Amniotic epithelial cell (primary cell): ENCODE results near the gene STATH.
"Not testable (repeated sequence)": the region's sequence is repeated elsewhere in the genome, so short reads cannot be mapped to it uniquely, and the experiment has no call there.

Experiments used
- DNase-seq: peaks from one replicate; pipeline ENCODE4 v3.0.0-alpha.2; 2010; ENCODE audit warnings: low read depth

The STATH gene, protein sequence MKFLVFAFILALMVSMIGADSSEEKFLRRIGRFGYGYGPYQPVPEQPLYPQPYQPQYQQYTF

GRCh38 chr4:69995526-69996016 lies at the start of gene STATH:
Gene STATH, plus strand, starts transcription at chr4:69995966. Its CDS starts 2,472 bp downstream, at chr4:69998438.
- peak; percentile 63 for DNase-seq

- DNase-seq = peak; percentile 16
Observed at GRCh38 chr4:69951602-69952001, 44.2 kb upstream of the STATH start.

DNA sequence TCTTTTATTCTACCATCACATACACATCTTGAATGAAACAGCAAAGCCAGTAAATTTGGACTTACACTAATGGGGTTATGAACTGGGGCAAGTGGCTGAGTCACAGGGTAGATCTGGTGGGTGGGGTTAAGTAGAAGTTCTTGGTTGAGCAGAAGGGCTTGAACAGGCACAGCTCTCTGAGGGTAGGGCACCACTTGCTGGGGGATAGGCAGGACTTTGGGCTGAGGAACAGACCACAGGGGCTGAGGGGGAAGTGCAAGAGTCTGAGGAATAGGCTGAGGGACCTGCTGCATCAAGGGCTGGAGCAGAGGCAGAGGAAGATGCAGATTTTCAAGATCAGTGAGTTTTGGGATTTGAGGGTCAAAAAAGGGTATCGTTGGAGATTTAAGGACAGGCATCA lies 38.6 kb upstream of the STATH start:
- no peak for DNase-seq

DNA sequence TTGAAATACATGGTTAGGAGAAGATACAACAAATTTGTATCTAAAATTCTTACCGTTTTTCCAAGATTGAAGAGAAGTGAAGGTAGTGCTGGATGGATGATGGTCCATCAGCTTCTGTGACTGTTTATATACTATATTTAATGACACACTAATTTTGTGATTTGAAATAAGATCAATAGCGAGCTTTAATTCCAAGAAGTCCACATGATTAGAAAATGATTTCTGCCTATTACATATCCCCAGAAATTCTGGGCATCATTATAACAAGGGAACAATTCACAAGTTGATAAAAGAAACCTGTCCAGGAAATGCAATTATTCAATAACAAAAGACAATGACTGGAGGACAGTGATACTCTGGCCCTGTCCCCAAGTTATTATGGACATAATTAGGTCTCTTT lies 30.1 kb upstream of the STATH start, which contains the start of gene CSN2:
Gene CSN2, minus strand, starts transcription at position 101 of the 400 bp plus-strand sequence. CDS start 4,733 bp downstream, outside the sequence.
- no peak for DNase-seq

DNA sequence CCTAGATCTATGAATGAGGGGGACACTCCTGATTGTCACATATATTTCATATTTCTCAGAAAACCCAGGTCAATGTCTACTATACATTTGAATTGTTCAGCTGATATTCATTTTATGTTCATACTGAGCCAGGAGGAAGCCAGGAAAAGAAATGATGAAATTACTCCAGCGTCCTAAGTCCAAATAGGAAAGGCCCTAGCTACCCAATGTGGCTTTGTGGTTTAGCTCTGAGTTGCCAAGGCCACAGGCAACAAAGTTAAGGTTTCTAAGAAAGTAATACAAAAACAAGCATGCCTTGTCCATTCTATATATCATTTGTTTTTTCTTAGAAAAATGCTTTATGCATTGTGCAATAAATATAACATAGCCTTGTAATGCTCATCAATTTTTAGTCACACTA lies 25.7 kb upstream of the STATH start:
- DNase-seq = peak; percentile 11

DNA sequence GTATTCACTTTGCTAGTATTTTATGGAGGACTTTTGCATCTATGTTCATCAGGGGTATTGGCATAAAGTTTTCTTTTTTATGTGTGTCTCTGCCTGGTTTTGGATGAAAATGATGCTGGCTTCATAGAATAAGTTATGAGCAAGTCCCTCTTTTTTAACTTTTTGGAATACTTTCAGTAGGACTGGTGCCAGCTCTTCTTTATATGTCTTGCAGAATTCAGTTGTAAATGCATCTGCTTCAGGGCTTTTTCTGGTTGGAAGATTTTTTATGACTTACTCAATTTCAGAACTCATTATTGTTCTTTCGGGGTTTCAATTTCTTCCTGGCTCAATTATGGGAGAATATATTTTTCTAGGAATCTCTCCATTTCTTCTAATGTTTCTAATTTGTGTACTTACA lies 21.1 kb upstream of the STATH start:
- DNase-seq = no peak

GRCh38 chr4:69977582-69977981 lies 18.2 kb upstream of the STATH start:
- peak; percentile 49 for DNase-seq

DNA sequence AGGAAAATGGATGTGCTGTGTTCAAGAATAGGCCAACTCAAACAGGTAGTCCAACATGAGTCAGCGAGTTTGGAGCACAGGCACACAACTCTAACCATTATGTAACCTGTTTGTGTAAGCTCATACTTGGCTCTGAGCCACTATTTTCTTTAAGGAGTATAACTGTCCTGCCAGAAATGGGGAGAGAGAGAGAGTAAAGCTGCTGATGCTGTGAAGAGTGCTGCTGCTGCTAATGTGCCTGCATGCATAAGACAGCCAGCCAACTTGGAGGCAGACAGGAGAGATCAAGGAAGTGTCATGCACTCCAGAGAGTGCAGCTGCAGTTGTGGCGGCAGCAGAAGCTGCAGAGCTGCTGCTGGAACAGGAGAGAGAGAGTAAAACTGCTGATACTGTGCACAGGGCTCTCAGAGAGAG lies 11.7 kb upstream of the STATH start:
- DNase-seq = peak; percentile 12

GRCh38 chr4:69986663-69987062 lies 9.1 kb upstream of the STATH start:
- no peak for DNase-seq

- no peak for DNase-seq
Observed at GRCh38 chr4:69991016-69991415, 4.8 kb upstream of the STATH start.

GRCh38 chr4:69994782-69995181 lies 984 bp upstream of the STATH start:
- no peak for DNase-seq

DNA sequence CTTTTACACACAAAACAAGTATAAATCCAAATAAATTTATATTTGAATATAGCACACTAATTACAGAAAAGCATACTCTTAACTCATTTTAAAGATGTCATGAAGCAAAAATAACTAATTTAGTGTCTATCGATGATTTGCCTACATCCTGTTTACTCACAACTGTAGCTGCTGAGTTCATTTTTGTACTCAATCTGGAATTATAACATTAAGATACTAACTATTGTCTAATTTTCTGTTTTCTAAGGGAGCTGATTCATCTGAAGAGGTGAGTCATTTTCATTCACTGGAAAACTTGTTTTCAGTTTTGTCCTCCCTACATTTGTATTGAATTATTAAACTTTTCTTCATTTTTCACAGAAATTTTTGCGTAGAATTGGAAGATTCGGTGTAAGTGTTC lies 3.7 kb downstream of the STATH start:
- DNase-seq = peak; percentile 3

DNA sequence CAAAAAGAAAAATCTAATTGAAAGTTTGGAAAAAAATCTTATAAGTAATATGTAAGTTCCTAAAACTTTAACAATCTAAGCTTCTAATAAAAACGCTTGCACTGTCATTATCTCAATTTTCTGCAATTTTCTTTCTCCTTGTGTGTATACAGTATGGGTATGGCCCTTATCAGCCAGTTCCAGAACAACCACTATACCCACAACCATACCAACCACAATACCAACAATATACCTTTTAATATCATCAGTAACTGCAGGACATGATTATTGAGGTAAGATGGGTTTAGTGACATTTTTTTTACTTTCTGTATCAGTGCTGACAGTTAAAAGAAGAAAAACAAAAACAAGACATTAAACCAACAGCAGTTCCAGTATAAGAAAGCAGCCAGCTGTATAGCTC lies 4.9 kb downstream of the STATH start:
- no peak for DNase-seq

DNA sequence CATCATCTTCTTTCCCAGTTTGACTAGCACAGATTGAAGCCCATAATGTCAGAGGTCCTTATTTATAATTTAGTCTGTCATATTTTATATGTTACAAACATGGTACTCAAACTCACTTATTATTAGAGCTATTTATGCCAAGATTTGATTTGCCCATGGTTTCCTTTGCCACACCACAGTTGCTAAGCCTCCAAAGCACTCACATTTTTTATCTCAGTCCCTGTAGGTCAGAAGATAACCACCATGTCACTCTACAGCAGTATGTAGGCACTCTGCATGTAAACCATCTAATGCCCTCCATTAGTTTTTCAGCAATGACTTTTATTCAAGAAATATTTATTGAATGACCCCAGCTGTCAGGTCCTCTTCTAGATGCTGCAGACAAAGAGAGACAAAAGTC lies 6.7 kb downstream of the STATH start:
- no peak for DNase-seq

DNA sequence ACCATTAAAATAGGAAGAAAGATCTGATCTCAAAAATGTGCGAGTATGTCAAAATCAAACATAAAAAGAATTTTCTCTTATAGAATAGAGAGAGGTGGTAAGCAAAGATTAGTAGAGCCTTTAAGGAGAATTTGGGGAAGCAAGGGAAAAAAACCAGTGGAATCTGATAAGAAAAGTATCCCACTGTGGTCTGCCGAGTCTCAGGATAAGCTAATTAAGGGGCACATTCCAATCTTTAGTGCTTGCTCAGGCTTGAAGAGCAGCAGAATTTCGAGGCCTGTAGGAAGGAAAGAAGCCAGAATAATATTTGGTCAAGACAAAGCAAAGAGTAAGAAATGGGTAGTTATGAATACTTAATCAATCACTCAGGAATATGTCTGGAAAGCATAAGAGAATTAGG lies 13.0 kb downstream of the STATH start:
- no peak for DNase-seq

DNA sequence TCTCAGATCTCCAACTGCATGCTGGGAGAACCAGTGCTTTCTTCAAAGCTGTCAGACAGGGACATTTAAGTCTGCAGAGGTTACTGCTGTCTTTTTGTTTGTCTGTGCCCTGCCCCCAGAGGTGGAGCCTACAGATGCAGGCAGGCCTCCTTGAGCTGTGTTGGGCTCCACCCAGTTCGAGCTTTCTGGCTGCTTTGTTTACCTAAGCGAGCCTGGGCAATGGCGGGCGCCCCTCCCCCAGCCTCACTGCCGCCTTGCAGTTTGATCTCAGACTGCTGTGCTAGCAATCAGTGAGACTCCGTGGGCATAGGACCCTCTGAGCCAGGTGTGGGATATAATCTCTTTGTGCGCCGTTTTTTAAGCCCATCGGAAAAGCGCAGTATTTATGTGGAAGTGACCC lies 23.2 kb downstream of the STATH start:
- not testable (repeated sequence) for DNase-seq

- no peak for DNase-seq
Observed at GRCh38 chr4:70023218-70023617, 27.5 kb downstream of the STATH start.

DNA sequence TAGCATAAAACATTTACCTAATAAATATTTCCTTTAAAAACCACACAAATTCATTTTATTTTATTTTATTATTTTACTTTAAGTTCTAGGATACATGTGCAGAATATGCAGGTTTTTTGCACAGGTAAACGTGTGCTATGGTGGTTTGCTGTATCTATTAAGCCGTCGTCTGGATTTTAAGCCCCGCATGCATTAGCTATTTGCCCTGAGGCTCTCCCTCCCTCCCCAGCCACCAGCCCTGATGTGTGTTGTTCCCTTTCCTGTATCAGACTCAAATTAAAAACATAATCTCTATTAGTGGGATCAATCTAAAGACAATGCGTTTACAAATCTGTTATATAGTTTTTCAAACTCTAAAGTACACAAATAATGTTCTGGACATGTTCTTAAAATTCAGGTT lies 31.2 kb downstream of the STATH start:
- DNase-seq = no peak

GRCh38 chr4:70028159-70028558 lies 32.4 kb downstream of the STATH start, which contains the start of gene HTN3:
Gene HTN3, plus strand, starts transcription at chr4:70028459. Its CDS starts 2,282 bp downstream, at chr4:70030741.
- not testable (repeated sequence) for DNase-seq

DNA sequence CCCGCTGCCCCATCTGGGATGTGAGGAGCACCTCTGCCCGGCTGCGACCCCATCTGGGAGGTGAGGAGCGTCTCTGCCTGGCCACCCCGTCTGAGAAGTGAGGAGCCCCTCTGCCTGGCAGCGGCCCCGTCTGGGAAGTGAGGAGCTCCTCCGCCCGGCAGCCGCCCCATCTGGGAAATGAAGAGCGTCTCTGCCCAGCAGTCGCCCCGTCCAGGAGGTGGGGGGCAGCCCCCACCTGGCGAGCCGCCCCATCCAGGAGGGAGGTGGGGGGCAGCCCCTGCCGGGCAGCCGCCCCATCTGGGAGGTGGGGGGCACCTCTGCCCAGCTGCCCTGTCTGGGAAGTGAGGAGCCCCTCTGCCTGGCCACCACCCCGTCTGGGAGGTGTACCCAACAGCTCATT lies 41.8 kb downstream of the STATH start:
- not testable (repeated sequence) for DNase-seq

DNA sequence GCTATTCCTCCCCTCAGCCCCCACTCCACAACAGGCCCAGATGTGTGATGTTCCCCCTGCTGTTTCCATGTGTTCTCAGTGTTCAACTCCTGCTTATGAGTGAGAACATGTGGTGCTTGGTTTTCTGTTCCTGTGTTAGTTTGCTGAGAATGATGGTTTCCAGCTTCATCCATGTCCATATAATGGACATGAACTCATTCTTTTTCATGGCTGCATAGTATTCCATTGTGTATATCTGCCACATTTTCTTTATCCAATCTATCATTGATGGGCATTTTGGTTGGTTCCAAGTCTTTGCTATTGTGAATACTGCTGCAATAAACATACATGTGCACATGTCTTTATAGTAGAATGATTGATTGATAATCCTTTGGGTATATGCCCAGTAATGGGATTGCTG lies 44.2 kb downstream of the STATH start:
- DNase-seq = not testable (repeated sequence)

GRCh38 chr4:70041652-70042286 lies 46.0 kb downstream of the STATH start:
- no peak for DNase-seq

- DNase-seq = not testable (repeated sequence)
Observed at GRCh38 chr4:70050138-70050537, 54.4 kb downstream of the STATH start, which contains the start of gene HTN1. Gene HTN1, plus strand, starts transcription at chr4:70050438. Its CDS starts 2,639 bp downstream, at chr4:70053077.
